HUES6 (cell line): Measurements from ENCODE around the gene CILP.

Experiments
- H3K27ac ChIP-seq: 2 replicates; pipeline ENCODE4 v1.7.0; 2013; ENCODE audit warnings: low read depth, mild to moderate bottlenecking, low read length, inconsistent platforms
- H3K27me3 ChIP-seq: 2 replicates; pipeline ENCODE4 v1.6.1; 2013; ENCODE audit warnings: low read length; ENCODE audit not compliant: control insufficient read depth, insufficient read depth
- H3K36me3 ChIP-seq: 2 replicates; pipeline ENCODE4 v1.6.1; 2013; ENCODE audit warnings: low read length; ENCODE audit not compliant: control insufficient read depth, insufficient read depth
- H3K4me1 ChIP-seq: 2 replicates; pipeline ENCODE4 v1.6.1; 2013; ENCODE audit warnings: low read length; ENCODE audit not compliant: control insufficient read depth, insufficient read depth
- H3K4me3 ChIP-seq: 2 replicates; pipeline ENCODE4 v1.5.1; 2013; ENCODE audit warnings: low read depth, low read length
- H3K9ac ChIP-seq: one replicate; pipeline ENCODE4 v1.6.1; 2013; ENCODE audit warnings: mild to moderate bottlenecking, low read length
- H3K9me3 ChIP-seq: 2 replicates; pipeline ENCODE4 v1.6.1; 2013; ENCODE audit warnings: low read depth, low read length; ENCODE audit not compliant: control insufficient read depth, insufficient read depth

CILP gene

GRCh38 chr15:65221697-65222096 lies 10.4 kb upstream of the CILP start:
- H3K36me3 ChIP-seq, result no peaks in the 10 kb centered on the region
- peaks cover 9% of the 10 kb centered on the region for H3K4me1 ChIP-seq
- no peaks in the 10 kb centered on the region for H3K27me3 ChIP-seq
- H3K4me3 ChIP-seq, result no peak overlapping the region
- no peak overlapping the region for H3K27ac ChIP-seq
- H3K9ac ChIP-seq, result no peak overlapping the region
- no peaks in the 10 kb centered on the region for H3K9me3 ChIP-seq

GRCh38 chr15:65219137-65219536 lies 7.9 kb upstream of the CILP start:
- no peaks in the 10 kb centered on the region for H3K36me3 ChIP-seq
- H3K27ac ChIP-seq, result no peak overlapping the region
- peaks cover 4% of the 10 kb centered on the region; the same call in 1 of the 2 replicates for H3K4me1 ChIP-seq
- no peaks in the 10 kb centered on the region for H3K9me3 ChIP-seq
- H3K9ac ChIP-seq, result no peak overlapping the region
- no peaks in the 10 kb centered on the region for H3K27me3 ChIP-seq
- no peak overlapping the region for H3K4me3 ChIP-seq

GRCh38 chr15:65217526-65218482 lies 6.5 kb upstream of the CILP start:
- no peak overlapping the region for H3K9ac ChIP-seq
- no peak overlapping the region for H3K27ac ChIP-seq
- peaks cover under 1% of the 10 kb centered on the region; the same call in 1 of the 2 replicates for H3K4me1 ChIP-seq
- H3K27me3 ChIP-seq, result no peaks in the 10 kb centered on the region
- no peaks in the 10 kb centered on the region for H3K9me3 ChIP-seq
- H3K4me3 ChIP-seq, result no peak overlapping the region
- H3K36me3 ChIP-seq, result no peaks in the 10 kb centered on the region

- H3K36me3 ChIP-seq, result no peaks in the 10 kb centered on the region
Observed at GRCh38 chr15:65215496-65215895, 4.2 kb upstream of the CILP start.

GRCh38 chr15:65214010-65214409 lies 2.7 kb upstream of the CILP start:
- Histone ChIP-seq H3K9ac (no peak overlapping the region), H3K27me3 (no peaks in the 10 kb centered on the region), H3K9me3 (no peaks in the 10 kb centered on the region), H3K27ac (no peak overlapping the region), H3K36me3 (no peaks in the 10 kb centered on the region), H3K4me1 (peaks cover 5% of the 10 kb centered on the region; the same call in 1 of the 2 replicates), H3K4me3 (no peak overlapping the region)

More at GRCh38 chr15:65215496-65215895, 4.2 kb upstream of the CILP start:
- Histone ChIP-seq H3K4me1 (peaks cover 5% of the 10 kb centered on the region; the same call in 1 of the 2 replicates), H3K27me3 (no peaks in the 10 kb centered on the region), H3K9me3 (no peaks in the 10 kb centered on the region), H3K27ac (no peak overlapping the region), H3K4me3 (no peak overlapping the region), H3K9ac (no peak overlapping the region)

- Histone ChIP-seq H3K36me3 (no peaks in the 10 kb centered on the region), H3K27ac (no peak overlapping the region), H3K9ac (no peak overlapping the region), H3K4me3 (no peak overlapping the region), H3K9me3 (no peaks in the 10 kb centered on the region), H3K4me1 (peaks cover 5% of the 10 kb centered on the region; the same call in 1 of the 2 replicates), H3K27me3 (no peaks in the 10 kb centered on the region)
Observed at GRCh38 chr15:65213241-65213640, 2.0 kb upstream of the CILP start.

- Histone ChIP-seq H3K9ac (no peak overlapping the region), H3K27me3 (no peaks in the 10 kb centered on the region), H3K4me3 (no peak overlapping the region), H3K4me1 (peaks cover 5% of the 10 kb centered on the region; the same call in 1 of the 2 replicates), H3K36me3 (no peaks in the 10 kb centered on the region), H3K27ac (no peak overlapping the region), H3K9me3 (no peaks in the 10 kb centered on the region)
Observed at GRCh38 chr15:65212097-65212496, 824 bp upstream of the CILP start.

- no peaks in the 10 kb centered on the region for H3K36me3 ChIP-seq
- no peak overlapping the region for H3K27ac ChIP-seq
- no peaks in the 10 kb centered on the region for H3K27me3 ChIP-seq
- no peaks in the 10 kb centered on the region for H3K9me3 ChIP-seq
- H3K4me3 ChIP-seq, result no peak overlapping the region
- peaks cover 5% of the 10 kb centered on the region; the same call in 1 of the 2 replicates for H3K4me1 ChIP-seq
- H3K9ac ChIP-seq, result no peak overlapping the region
Observed at GRCh38 chr15:65211482-65211982, 259 bp upstream of the CILP start.

- no peaks in the 10 kb centered on the region for H3K9me3 ChIP-seq
- H3K27ac ChIP-seq, result no peak overlapping the region
- no peak overlapping the region for H3K9ac ChIP-seq
- no peaks in the 10 kb centered on the region for H3K36me3 ChIP-seq
- H3K4me3 ChIP-seq, result no peak overlapping the region
- H3K27me3 ChIP-seq, result no peaks in the 10 kb centered on the region
- peaks cover 5% of the 10 kb centered on the region; the same call in 1 of the 2 replicates for H3K4me1 ChIP-seq
Observed at GRCh38 chr15:65209701-65210643, 1.3 kb downstream of the CILP start.

GRCh38 chr15:65208647-65209046 lies 2.6 kb downstream of the CILP start:
- Histone ChIP-seq H3K27me3 (no peaks in the 10 kb centered on the region), H3K27ac (no peak overlapping the region), H3K4me3 (no peak overlapping the region), H3K36me3 (no peaks in the 10 kb centered on the region), H3K9me3 (no peaks in the 10 kb centered on the region), H3K9ac (no peak overlapping the region), H3K4me1 (peaks cover 5% of the 10 kb centered on the region; the same call in 1 of the 2 replicates)
